HG03045 (cell line): ENCODE results near the gene ZNF343.
"Not testable (repeated sequence)": the region's sequence is repeated elsewhere in the genome, so short reads cannot be mapped to it uniquely, and the experiment has no call there.

ENCODE experiments used
- ATAC-seq: cut with Tn5 transposase; IDR thresholded peaks from one replicate; pipeline ENCODE4 v1.9.1; 2021; ENCODE audit warnings: mild to moderate bottlenecking, moderate library complexity; ENCODE audit not compliant: unreplicated experiment

ZNF343 gene

DNA sequence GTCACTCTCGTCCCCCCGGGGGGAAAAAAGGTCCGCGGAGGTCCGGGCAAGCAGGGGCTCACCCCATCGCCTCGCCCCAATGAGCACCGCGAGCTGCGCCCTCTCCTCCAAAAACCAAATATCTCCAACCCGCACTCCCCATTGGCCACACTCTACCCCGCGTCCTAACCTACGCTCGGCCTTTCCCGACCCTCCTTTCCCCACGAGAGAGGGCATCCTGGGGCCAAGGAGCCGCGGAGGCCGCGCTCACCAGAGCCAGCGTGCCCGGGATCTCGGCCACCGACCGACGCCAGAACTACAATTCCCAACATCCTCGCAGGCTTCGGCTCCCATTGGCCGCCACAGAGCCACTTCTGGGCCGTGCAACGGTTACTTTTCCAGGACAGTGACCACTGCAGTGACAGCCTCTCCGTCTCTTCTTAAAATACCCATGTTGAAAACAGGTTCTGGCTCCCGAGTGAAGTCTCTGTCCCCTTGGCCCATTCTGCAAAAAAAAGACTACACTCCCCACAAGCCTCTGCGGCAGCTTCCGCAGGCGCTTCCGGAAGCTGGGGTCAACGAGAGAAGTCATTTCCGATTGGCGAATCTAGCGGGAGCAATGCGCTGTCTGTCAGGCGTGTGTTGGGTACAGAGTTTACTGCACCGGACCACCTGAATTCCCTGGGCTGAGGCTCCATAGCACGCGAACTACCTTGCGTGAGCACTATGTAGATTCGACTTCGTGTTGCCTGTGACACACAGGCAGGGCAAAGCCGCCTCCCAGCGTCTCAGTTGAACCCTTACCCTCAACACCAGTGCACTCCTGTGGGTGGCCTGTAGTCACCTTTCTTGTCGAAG lies at the start of gene ZNF343:
Gene ZNF343 (minus strand): TSS at position 285 of the 837 bp plus-strand sequence. CDS start 15,020 bp downstream, outside the sequence.
- peak; percentile 94 for ATAC-seq

DNA sequence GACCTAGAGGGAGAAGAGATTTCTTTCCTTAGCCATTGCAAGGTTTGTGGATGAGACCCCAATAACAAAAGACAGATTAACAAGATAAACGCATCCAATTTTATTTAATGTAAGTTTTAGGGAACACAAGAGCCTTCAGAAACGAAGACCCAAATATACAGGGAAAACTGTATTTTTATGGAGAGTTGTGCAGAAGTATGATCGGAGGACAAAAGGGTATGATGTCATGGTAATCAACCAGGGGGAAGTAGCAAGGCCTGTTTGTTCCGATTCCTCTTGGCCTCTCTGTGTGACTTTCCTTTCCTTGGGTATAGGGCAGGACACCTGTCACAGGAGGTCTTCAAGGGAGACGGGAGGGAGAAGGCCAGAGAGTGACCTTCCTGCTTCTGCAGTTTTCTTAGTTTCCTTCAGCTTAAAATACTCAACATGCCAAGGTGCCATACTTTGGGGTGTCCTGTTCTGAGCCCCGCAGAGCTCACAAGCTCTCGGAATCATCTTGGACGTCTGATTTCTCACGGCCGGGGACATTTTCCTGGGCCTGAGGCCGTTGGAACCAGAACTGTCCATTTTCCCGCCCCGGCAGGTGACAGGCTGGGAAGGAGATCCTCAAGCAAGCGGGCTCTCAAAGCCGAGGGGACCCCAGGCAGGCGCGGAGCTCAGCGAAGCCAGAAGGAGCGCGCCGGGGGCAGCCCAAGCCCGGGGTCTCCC lies 49.3 kb upstream of the ZNF343 start:
- ATAC-seq: no peak

DNA sequence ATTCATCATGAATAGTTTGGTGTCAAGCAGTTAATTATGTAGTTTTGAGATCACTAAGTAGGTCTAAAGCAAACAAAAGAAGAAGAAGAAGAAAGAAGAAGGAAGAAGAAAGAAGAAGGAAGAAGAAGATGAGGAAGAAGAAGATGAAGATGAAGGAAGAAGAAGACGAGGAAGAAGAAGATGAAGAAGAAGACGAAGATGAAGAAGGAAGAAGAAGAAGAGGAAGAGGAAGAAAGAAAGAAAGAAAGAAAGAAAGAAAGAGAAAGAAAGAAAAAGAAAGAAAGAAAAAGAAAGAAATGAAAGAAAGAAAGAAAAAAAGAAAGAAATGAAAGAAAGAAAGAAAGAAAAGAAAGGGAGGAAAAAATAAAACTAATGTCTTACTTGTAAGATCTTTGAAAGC lies 36.9 kb upstream of the ZNF343 start:
- no peak for ATAC-seq

DNA sequence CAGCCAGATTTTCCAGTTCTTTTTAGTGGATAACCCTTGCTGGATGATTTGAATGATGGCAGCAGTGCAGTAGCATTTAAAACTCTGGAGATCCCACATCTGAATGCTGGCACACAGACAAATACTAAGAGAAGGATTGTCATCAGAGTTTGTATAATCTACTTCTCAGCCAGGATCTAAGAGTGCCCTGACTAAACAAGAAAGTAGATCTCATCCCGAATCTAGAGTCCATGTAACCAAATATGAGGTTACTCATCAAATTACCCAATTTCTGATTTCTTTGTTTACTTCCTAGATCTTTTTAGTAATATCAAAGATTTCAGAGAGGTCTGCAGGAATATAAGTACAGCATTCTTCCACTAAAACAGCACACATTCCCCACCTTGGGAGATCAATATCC lies 35.5 kb upstream of the ZNF343 start:
- ATAC-seq: no peak

DNA sequence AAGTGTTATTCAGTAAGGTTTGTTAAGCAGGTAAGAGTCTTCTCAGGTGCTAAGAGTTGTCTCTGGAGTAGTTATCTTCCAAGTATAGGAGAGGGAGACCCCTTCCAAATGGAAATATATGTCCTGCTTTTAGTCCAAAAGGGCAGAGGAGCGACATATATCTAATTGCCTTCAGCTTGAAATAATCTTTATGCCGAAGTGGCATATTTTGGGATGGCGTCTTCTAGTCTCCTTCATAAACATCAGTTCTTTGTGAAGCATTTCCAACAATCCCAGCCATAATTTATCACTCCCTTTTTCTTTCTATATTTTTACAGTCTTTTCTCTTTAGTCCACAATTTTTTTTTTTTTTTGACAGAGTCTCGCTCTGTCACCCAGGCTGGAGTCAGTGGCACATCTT lies 33.6 kb upstream of the ZNF343 start:
- no peak for ATAC-seq

DNA sequence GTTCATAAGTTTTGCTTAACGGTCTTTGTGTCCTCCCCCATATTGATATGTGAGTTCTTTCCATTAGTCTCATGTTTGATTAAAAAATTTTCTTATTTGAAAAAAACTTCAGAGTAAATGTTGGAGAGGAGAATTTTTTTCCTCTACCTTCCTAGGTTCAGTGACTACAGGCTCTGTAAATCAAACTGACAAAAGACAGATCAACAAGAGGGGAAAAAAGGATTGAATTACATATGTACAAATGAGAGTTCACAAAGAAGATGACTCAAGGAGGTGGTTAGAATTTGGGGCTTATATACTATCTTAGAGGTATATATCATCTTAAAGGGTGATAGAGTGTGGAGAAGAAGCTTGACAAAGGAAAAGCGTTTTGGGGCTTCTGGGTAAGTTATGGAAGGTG lies 33.2 kb upstream of the ZNF343 start:
- ATAC-seq: no peak

DNA sequence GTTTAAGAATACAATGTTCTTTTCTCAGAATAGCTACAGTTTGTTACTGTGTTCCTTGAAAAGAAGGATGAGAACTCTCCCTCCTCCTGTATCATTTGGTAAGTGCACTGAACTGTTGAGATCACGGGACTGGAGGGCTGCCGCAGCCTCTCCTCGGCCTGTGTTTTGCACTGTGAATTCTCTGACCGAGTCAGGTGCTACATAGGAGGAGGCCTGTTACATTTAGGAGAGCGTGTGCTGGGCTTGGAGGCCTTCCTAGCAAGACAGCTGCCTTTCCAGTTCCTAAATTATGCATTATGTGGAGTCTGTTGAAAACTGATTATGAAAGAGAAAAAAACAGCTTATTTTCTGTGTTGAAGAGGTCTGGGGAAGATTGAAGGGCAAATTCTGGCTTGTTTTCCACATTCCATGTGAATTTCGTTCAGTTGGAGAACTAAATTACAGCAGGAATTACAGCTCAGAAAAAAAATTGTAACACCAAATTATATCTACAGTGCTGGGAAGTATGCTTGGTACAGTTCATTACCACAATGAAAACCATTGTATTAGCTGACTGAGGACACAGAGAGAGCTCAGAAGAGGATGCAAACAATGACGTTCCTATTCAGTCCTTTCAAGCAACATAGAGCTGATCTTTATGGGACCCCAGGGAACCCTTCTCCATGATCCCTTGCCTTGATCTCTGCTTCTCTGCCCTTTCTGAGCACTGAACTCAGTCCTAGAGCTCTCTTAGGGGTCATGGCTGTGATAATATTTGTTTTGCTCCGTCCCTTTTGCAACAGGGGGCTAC lies 30.4 kb upstream of the ZNF343 start:
- ATAC-seq: no peak

DNA sequence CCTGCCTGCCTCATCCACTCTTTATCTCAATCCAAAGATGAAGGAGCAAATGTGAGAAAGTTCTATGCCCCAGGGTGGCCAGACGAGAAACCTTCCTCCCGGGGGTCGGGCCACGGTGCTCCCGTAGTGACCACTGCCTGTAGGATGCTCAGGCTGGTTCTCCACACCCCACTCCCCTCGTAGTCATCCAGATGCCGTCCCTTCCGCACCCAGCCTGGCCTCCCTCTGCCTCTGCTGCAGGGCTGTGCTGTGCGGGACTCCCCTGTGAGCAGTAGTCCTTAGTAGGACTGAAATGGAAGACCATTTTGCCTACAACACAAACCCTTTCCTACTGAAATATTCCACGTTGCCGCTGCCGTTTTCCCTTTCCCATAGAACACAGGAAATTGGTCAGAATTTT lies 29.6 kb upstream of the ZNF343 start:
- no peak for ATAC-seq

DNA sequence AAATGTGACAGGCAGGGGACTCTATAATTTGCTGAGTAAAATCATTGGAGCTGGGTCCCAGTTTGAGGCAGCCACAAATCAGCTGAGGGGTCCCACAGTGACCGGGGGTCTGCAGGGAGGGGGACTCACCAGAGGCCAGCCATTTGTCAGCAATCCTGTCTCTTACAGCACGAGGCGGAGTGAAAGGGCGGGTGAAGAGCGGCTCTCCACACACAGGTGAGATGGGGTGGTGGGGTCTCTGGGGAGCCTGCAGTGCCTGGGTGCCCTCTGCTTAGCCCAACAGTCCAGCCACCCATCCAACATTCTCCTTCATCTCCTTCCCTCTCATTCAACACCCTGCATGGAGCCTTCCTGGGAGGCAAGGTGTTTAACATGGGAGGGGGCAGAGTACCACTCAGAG lies 28.4 kb upstream of the ZNF343 start:
- ATAC-seq: no peak

DNA sequence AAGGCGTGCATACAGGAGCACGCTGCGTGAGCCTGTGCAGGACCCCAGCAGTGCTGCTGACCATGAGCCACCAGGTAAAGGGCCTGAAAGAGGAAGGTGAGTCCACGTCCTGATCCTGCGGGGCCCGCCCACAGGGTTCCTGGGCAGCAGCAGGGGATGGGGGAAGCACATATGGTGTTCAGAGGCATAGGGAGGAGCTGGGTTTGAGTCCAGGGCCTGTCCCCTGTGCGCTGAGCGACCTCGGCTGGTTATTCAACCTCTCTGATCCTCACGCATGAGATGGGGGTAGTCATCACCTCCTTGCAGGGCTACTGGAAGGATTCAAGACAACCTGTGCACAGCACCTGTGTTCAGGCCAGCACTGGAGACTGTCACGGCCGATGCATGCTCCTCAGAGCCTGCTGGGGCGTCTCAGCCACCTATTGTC lies 27.9 kb upstream of the ZNF343 start, which contains the start of gene TMC2:
Gene TMC2 (plus strand): TSS at position 14 of the 427 bp plus-strand sequence. CDS start 49 bp downstream, at position 63.
- no peak for ATAC-seq

DNA sequence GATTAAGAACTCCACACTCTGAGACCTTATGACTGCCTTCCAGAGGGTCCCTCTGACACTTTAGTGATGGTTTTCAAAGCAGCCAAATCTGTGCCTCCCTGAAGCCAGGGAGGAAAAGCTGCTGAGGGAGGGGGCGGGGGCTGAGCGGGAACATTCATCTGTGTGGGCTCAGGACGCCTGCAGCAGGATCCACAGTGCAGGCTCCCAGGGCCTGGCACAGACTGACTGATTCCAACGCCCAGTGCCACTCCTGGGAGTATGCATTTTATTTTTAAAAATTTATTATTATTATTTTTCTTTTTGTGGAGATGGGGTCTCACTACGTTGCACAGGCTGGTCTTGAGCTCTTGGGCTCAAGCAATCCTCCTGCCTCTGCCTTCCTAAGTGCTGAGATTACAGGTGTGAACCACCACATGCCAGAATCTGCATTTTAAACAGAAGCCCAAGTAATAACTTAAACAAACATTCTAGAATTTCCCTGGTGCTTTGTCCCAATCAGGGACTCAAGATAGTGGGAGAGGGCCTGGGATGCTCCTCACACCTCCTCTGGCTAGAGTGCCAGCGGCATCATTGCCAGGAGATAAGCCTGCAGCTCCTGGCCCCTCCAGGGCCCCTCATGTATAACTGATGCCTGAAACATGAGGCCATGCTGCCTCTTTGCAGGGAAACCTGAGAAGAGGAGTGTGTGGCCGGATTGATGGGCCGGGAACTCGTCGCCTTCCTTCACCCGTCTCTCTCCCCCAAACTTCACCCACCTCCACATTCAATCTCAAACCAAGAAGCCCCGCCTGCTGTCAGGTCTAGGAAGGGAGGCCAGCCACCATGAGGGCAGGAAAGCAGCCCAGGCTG lies 27.2 kb upstream of the ZNF343 start:
- no peak for ATAC-seq

DNA sequence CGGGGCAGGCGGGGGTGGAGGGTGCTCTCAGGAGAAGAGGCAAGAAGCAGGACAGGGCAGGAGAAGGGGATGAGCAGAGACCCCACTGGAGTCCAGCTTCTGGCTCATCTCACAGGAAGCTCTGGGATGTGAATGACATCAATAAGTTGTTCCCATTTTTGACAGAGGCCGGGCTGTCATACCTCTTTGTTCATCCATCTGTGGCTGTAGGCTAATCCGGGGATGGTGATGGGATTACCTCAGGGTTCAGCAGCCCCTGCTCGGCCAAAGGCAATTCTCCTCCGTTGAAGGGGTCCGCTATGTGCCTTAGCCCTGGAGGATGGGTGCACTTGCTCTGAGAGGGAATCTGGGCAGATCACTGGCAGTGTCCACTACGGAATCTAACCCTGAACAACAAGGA lies 24.4 kb upstream of the ZNF343 start:
- ATAC-seq: no peak

DNA sequence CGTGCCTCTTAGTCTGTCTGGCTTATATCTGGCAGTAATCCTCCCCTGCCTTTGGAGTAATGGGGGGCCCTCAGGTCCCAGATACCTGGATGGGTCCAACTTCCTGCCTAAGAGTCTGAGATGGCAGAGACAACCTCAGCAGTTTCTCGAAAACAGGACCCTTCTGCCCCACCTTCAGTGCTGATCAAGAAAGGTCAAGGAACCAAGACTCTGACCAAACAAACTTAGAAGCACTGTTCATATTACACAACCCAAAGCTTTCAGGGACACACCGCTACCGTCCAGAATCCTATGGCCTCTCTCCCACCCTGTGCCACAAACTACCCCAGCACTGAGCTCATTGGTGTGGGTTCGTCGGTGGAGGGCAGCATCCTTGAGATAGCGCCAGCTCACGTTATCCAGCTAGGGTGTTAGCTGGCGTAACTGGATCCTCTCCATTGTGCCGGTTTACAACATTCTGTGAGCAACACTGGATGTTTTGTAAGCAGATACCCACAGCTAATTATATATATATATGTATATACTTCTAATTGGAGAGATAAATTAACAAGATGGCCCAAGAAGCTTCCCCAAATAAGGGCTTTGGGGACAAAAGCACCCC lies 20.1 kb upstream of the ZNF343 start:
- ATAC-seq: no peak

DNA sequence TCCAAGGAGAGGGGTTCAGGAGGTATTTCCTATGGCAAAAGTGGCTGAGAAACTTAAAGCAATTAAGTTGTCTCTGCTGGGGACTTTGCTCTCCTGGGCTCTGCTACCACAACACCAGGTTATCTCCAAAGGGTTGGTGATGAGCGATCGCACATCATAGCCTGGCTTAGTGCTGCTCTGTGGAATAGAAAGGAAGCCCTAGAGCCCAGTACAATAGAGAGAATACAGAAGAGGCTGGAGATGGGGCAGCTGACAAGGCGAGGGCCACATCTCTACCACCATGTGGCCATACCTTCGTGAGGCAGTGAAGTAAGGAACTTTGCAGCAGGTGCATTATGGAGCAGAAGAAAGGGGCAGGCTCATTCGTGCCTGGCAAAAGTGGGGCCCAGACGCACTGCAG lies 19.0 kb upstream of the ZNF343 start:
- ATAC-seq: no peak

DNA sequence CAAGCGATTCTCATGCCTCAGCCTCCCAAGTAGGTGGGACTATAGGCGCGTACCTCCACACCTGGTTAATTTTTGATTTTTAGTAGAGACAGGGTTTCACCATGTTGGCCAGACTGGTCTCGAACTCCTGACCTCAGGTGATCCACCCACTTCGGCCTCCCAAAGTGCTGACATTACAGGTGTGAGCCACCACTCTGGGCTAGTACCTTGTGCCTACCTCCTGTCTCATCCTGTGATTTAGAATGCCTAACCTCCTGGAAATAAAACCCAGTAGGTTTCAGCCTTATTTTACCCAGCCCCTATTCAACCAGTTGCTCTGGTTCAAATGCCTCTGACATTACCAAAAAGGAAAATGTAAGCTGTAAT lies 17.5 kb upstream of the ZNF343 start:
- ATAC-seq: not testable (repeated sequence)

DNA sequence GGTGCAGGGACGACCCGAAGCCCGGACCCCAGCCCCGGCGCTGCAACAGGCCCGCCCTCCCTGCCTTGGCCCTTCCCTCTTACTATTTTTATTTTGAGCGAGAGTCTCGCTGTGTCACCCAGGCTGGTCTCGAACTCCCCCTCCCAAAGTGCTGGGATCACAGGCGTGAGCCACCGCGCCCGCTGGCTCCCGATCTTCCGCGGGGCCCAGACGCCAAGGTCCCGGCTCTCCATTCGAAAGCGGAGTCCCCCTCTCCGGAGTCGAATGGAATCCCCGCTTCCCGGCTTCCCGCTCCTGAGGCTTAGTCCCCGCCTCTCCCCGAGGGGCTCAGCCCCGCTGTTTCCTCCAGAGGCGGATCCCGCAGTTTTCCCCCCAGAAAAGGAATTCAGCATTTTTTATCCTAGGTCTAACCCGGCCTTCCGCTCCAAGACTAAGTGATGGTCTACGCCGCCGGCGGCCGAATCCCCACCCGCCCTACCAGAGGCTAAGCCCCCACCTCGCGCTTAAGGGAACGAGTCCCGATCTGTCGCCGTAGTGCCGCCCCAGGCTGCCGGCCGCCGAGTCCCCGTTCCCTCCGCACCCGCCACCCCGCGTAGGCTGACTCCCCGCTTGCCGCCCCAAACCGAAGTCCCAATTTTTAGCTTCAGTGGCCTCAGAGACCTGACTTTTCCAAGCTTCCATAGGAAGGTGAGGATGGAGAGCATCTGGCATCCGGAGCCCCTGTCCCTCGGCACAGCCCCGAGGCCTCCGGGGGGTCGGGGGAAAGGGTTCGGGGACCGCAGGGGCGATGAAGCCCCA lies 16.2 kb upstream of the ZNF343 start:
- peak; percentile 49 for ATAC-seq

DNA sequence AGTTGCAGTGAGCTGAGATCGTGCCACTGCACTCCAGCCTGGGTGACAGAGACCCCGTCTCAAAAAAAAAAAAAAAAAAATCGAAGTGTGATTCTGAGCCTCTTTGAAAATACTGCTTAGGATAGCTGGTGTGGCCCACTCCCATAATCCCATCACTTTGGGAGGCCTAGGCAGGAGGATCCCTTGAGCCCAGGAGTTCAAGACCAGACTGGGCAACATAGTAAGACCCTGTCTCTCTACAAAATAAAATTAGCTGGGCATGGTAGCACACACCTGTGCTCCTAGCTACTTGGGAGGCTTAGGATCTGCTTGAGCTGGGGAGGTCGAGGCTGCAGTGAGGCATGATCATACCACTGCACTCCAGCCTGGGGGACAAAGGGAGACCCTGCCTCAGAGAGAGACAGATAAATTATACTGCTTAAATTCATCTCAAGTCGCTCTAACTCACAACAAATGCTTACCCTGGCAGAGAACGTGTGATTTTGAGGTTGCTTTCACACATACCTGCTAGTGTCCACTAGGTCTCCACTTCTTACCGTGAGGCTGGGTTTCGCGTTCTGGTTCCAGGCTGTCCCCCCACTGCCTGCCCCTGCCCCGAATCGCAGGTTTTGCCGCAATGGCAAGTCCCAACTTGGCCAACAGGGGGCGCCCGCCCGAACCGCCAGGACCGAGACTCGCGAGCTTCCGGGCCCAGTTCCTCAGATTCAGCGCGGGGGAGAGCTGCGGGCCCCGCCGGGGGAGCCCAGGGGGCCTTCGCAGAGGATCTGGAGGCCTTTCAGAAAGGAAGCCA lies 15.4 kb upstream of the ZNF343 start:
- ATAC-seq: peak; percentile 80

DNA sequence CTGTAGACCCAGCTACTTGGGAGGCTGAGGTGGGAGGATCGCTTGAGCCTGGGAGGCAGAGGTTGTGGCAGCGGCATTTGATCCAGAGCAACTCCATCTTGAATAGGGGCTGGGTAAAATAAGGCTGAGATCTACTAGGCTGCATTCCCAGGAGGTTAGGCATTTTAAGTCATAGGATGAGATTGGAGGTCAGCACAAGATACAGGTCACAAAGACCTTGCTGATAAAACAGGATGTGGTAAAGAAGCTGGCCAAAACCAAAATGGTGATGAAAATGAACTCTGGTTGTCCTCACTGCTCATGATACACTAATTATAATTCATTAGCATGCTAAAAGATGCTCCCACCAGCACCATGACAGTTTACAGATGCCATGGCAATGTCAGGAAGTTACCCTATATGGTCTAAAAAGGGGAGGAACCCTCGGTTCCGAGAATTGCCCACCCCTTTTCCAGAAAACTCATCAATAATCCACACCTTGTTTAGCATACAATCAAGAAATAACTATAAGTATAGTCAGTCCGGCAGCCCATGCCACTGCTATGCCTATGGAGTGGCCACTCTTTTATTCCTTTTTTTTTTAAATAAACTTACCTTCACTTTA lies 14.2 kb upstream of the ZNF343 start:
- ATAC-seq: not testable (repeated sequence)
